Gastrocnemius medialis (tissue), 4 donors: ENCODE data around the gene PERCC1.

Experiments used
- CTCF ChIP-seq, 5 experiments: fragments of 450-650 bp in 3 of 5; fragments of 200-600 bp in 2 of 5; sonication (generic) in 2 of 5; IDR thresholded peaks in 4 of 5; conservative IDR thresholded peaks in 1 of 5; 1 replicate in 4 of 5; 2 replicates in 1 of 5; pipeline ENCODE4 v1.5.1; 2016 to 2019; ENCODE audit warnings: antibody characterized with exemption in 5 of 5, mild to moderate bottlenecking in 3 of 5, moderate library complexity in 3 of 5
- POLR2A ChIP-seq, 2 donors: fragments of 450-650 bp; IDR thresholded peaks; one replicate each; pipeline ENCODE4 v1.6.1; 2017; ENCODE audit warnings: antibody characterized with exemption in 2 of 2, mild to moderate bottlenecking in 2 of 2, moderate library complexity in 2 of 2

GRCh38 chr16:1442697-1443096 is 11.8 kb downstream of the PERCC1 start:
- TF ChIP-seq CTCF (IDR thresholded peaks at IDR 0.05 in 4 of 5, conservative IDR thresholded peaks at IDR 0.05 in 1 of 5) (no peak), POLR2A (IDR thresholded peaks at IDR 0.05) (no peak)
